Subcutaneous adipose tissue (tissue), 4 donors: Measurements from ENCODE around the gene TP53RK. TPM values are rescaled to one million over a fixed set of nuclear protein-coding genes. Genes with fewer than 3 reads are reported as not detected.

Experiments used
- CTCF ChIP-seq: fragments of 450-650 bp; IDR thresholded peaks from one replicate; pipeline ENCODE4 v1.5.1; 2016; ENCODE audit warnings: low read depth, mild to moderate bottlenecking, control low read depth, antibody characterized with exemption, moderate library complexity
- total RNA-seq, 4 donors: library from RNA; depleted of rRNA; stranded (reverse); fragments of >200 nt; gene quantifications; one replicate each; pipeline ENCODE4 v1.1.0, GENCODE V29; 2016

Gene TP53RK
- total RNA-seq = 10 to 100 TPM in 3 of 4 donors, 1 to 10 TPM in 1; 9.5 to 20.1 (median 13.2) TPM

GRCh38 chr20:46689082-46689753 is at the start of gene TP53RK:
Gene TP53RK, minus strand, starts transcription at chr20:46689444. Its CDS starts 30 bp downstream, at chr20:46689414.
- no peak for TF ChIP-seq CTCF

DNA sequence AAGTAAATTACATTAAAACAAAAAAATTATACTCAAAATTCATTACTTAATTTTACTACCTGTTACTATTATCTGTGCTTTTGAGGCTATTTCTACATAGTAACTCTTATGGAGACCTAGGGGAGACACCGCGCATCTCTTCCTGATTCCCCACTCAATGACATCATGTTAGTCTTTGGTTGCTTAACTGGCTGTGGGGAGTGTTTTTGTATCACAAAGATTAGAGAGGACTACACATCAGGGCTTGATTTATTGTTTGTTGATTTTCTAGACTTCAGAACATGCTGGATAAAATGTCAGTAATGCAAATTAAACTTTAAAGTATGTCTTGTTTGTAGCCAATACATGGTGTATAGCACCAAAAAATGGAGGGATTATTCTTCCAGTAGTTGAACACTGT is 46.2 kb upstream of the TP53RK start:
- no peak for TF ChIP-seq CTCF

- TF ChIP-seq CTCF = no peak
Measured at GRCh38 chr20:46731770-46732169, 42.5 kb upstream of the TP53RK start.

DNA sequence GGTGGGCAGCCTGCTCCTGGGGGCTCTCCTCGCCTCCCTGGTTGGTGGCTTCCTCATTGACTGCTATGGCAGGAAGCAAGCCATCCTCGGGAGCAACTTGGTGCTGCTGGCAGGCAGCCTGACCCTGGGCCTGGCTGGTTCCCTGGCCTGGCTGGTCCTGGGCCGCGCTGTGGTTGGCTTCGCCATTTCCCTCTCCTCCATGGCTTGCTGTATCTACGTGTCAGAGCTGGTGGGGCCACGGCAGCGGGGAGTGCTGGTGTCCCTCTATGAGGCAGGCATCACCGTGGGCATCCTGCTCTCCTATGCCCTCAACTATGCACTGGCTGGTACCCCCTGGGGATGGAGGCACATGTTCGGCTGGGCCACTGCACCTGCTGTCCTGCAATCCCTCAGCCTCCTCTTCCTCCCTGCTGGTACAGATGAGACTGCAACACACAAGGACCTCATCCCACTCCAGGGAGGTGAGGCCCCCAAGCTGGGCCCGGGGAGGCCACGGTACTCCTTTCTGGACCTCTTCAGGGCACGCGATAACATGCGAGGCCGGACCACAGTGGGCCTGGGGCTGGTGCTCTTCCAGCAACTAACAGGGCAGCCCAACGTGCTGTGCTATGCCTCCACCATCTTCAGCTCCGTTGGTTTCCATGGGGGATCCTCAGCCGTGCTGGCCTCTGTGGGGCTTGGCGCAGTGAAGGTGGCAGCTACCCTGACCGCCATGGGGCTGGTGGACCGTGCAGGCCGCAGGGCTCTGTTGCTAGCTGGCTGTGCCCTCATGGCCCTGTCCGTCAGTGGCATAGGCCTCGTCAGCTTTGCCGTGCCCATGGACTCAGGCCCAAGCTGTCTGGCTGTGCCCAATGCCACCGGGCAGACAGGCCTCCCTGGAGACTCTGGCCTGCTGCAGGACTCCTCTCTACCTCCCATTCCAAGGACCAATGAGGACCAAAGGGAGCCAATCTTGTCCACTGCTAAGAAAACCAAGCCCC is 36.2 kb upstream of the TP53RK start:
- no peak for TF ChIP-seq CTCF

- TF ChIP-seq CTCF = no peak
Measured at GRCh38 chr20:46724343-46724959, 35.2 kb upstream of the TP53RK start.

DNA sequence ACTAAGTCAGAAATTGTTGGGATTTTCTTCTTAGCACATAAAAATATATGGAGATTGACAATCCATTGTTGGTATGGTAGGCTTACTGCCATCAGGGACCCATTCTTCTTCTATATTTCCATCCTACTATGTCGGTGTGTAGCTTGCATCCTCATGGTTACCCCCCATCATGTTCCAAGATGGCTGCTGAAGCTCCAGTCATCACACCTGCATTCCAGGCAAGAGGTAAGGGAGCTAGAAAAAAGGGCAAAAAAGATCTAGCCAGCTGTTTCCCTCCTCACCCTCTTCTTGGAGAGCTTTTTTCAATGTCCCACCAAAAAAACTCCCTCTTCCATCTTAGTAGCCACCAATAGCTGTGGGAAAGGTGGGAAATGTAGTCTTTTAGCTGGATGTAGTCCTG is 33.8 kb upstream of the TP53RK start:
- TF ChIP-seq CTCF = no peak

GRCh38 chr20:46722450-46722849 is 33.2 kb upstream of the TP53RK start:
- no peak for TF ChIP-seq CTCF
